Prostate gland (tissue), 2 donors: Measurements from ENCODE around the gene MRPL23. TPM values are rescaled to one million over a fixed set of nuclear protein-coding genes. Genes with fewer than 3 reads are reported as not detected.

ENCODE experiments used
- DNase-seq: peaks from one replicate; pipeline ENCODE4 v3.0.0-alpha.2; 2019; ENCODE audit warnings: low spot score
- H3K27ac ChIP-seq, 2 donors: fragments of 200-600 bp; sonication (generic); 2 replicates each; pipeline ENCODE4 v1.5.1; 2017 to 2019
- H3K27me3 ChIP-seq: fragments of 200-600 bp; sonication (generic); replicated peaks from 2 replicates; pipeline ENCODE4 v1.5.1; 2019; ENCODE audit not compliant: insufficient read depth
- H3K36me3 ChIP-seq, 2 donors: fragments of 200-600 bp; sonication (generic); 1 replicate in 1 of 2; 2 replicates in 1 of 2; pipeline versions ENCODE4 v1.5.1 to v1.8.1; 2017 to 2019
- H3K4me1 ChIP-seq: fragments of 200-600 bp; sonication (generic); replicated peaks from 2 replicates; pipeline ENCODE4 v1.5.1; 2019
- H3K4me3 ChIP-seq, 2 donors: fragments of 200-600 bp; sonication (generic); 2 replicates each; pipeline ENCODE4 v1.5.1; 2017 to 2019
- H3K9me3 ChIP-seq: fragments of 200-600 bp; sonication (generic); 2 replicates; pipeline ENCODE4 v1.5.1; 2017
- CTCF ChIP-seq, 4 experiments: fragments of 200-600 bp in 2 of 4; fragments of 450-650 bp in 2 of 4; sonication (generic) in 2 of 4; IDR thresholded peaks; 1 replicate in 3 of 4; 2 replicates in 1 of 4; pipeline ENCODE4 v1.5.1; 2016 to 2019; ENCODE audit warnings: antibody characterized with exemption in 4 of 4, mild to moderate bottlenecking in 2 of 4, moderate library complexity in 2 of 4
- POLR2A ChIP-seq: fragments of 450-650 bp; IDR thresholded peaks from one replicate; pipeline ENCODE4 v1.6.1; 2016; ENCODE audit warnings: antibody characterized with exemption, mild to moderate bottlenecking
- POLR2AphosphoS5 ChIP-seq: sonication (generic); formaldehyde crosslinking; IDR thresholded peaks from one replicate; pipeline ENCODE4 v1.6.1; 2017; ENCODE audit warnings: antibody characterized with exemption
- WGBS: methylation state at CpG from one replicate; pipeline ENCODE4 v1.1.5; 2018; 5-methylcytosine and 5-hydroxymethylcytosine counted together
- intact Hi-C: fragments of 100-400 bp; cut with DNase I; formaldehyde crosslinking; loops from one replicate; pipeline ENCODE4 v1.14.2; 2022
- total RNA-seq, 2 donors: library from RNA; depleted of rRNA; stranded (reverse); fragments of >200 nt; gene quantifications; one replicate each; pipeline ENCODE4 v1.1.0, GENCODE V29; 2016

The MRPL23 gene
- total RNA-seq, 2 donors from 2014 or later: 155 to 162 TPM

GRCh38 chr11:1942558-1943260 is 4.4 kb upstream of the MRPL23 start:
- H3K4me1 ChIP-seq: no peaks in the 10 kb centered on the region
- H3K9me3 ChIP-seq: no peaks in the 10 kb centered on the region
- intact Hi-C loops: no loop called here
- no peak for DNase-seq
- no peak overlapping the region for H3K27ac ChIP-seq
- H3K4me3 ChIP-seq: no peak overlapping the region
- 85% methylated on average over 9 of the region's 10 CpGs for WGBS
- no peaks in the 10 kb centered on the region for H3K36me3 ChIP-seq
- peaks cover 2% of the 10 kb centered on the region for H3K27me3 ChIP-seq
- no peak for TF ChIP-seq POLR2A

GRCh38 chr11:1943576-1943975 is 3.6 kb upstream of the MRPL23 start:
- no peaks in the 10 kb centered on the region for H3K4me1 ChIP-seq
- no peak overlapping the region for H3K27ac ChIP-seq
- intact Hi-C loops: no loop called here
- peaks cover 2% of the 10 kb centered on the region for H3K27me3 ChIP-seq
- WGBS: 42% methylated on average over 15 of the region's 15 CpGs
- no peak overlapping the region for H3K4me3 ChIP-seq
- DNase-seq: no peak
- TF ChIP-seq POLR2AphosphoS5 (no peak), CTCF (IDR thresholded peaks at IDR 0.05) (no peak), POLR2A (no peak)
- no peaks in the 10 kb centered on the region for H3K36me3 ChIP-seq
- H3K9me3 ChIP-seq: no peaks in the 10 kb centered on the region

- Histone ChIP-seq H3K4me3 (no peak overlapping the region), H3K4me1 (no peaks in the 10 kb centered on the region), H3K27ac (no peak overlapping the region), H3K9me3 (no peaks in the 10 kb centered on the region), H3K36me3 (no peaks in the 10 kb centered on the region), H3K27me3 (no peaks in the 10 kb centered on the region)
- DNase-seq: no peak
- TF ChIP-seq CTCF (IDR thresholded peaks at IDR 0.05) (no peak), POLR2A (no peak), POLR2AphosphoS5 (no peak)
- intact Hi-C loops: no loop called here
- 29% methylated on average over 9 of the region's 9 CpGs for WGBS
Measured at GRCh38 chr11:1943977-1944376, 3.2 kb upstream of the MRPL23 start.

GRCh38 chr11:1947592-1948237 is 583 bp downstream of the MRPL23 start:
- TF ChIP-seq CTCF (IDR thresholded peaks at IDR 0.05) (no peak), POLR2A (no peak), POLR2AphosphoS5 (no peak)
- Histone ChIP-seq H3K4me1 (no peaks in the 10 kb centered on the region), H3K27ac (no peak overlapping the region), H3K27me3 (no peaks in the 10 kb centered on the region), H3K36me3 (no peaks in the 10 kb centered on the region), H3K9me3 (no peaks in the 10 kb centered on the region), H3K4me3 (no peak overlapping the region)
- no peak for DNase-seq
- intact Hi-C loops: no loop called here
- WGBS: no CpG with 5 or more reads among the region's 36 CpGs

GRCh38 chr11:1948389-1948788 is 1.3 kb downstream of the MRPL23 start:
- no peak for DNase-seq
- H3K9me3 ChIP-seq: no peaks in the 10 kb centered on the region
- 21% methylated on average over 3 of the region's 11 CpGs for WGBS
- H3K36me3 ChIP-seq: no peaks in the 10 kb centered on the region
- H3K27ac ChIP-seq: no peak overlapping the region
- intact Hi-C loops: no loop called here
- H3K4me1 ChIP-seq: no peaks in the 10 kb centered on the region
- no peak for TF ChIP-seq CTCF (IDR thresholded peaks at IDR 0.05)
- no peak for TF ChIP-seq POLR2A
- TF ChIP-seq POLR2AphosphoS5: no peak
- no peak overlapping the region for H3K4me3 ChIP-seq
- no peaks in the 10 kb centered on the region for H3K27me3 ChIP-seq
